Measurements from ENCODE around the gene IGF2R.

DNA sequence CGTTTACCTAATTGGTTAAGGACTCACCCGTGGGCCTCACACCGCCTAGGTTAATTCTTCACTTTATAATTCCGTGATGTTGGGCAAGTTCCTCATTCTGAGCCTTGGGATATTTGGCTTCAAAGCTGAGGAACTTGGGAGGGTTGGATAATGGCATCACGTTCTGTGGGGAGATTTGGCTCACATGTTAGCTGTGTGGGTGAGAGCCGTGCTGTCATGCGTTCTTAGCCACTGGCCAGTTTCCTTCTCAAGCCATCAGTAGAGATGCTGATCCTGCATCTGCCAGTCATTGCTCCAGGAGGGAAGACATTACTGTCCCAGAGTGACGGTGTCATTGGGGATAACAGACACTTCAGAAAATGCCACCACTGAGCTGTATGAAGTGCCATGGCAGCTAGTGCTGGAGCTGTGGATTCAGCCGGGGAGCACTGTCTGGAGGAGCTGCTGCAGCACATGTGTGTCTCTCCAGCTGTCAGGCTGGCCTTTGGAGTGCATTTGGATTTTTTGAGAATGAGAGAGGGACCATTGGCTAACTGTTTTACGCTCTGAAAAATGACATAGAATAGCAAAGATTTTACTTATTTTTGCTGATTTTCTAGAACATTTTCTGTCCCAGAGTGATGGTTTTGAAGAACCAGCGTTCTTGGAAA, 16.5 kb downstream of the IGF2R start:
- TF ChIP-seq, protein P1, sequence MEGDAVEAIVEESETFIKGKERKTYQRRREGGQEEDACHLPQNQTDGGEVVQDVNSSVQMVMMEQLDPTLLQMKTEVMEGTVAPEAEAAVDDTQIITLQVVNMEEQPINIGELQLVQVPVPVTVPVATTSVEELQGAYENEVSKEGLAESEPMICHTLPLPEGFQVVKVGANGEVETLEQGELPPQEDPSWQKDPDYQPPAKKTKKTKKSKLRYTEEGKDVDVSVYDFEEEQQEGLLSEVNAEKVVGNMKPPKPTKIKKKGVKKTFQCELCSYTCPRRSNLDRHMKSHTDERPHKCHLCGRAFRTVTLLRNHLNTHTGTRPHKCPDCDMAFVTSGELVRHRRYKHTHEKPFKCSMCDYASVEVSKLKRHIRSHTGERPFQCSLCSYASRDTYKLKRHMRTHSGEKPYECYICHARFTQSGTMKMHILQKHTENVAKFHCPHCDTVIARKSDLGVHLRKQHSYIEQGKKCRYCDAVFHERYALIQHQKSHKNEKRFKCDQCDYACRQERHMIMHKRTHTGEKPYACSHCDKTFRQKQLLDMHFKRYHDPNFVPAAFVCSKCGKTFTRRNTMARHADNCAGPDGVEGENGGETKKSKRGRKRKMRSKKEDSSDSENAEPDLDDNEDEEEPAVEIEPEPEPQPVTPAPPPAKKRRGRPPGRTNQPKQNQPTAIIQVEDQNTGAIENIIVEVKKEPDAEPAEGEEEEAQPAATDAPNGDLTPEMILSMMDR (IDR thresholded peaks at IDR 0.05) = no peak
- no peak for TF ChIP-seq POLR2A (IDR thresholded peaks at IDR 0.05)
